ENCODE results near the gene ESRRA. TPM values are rescaled to one million over a fixed set of nuclear protein-coding genes. Genes with fewer than 3 reads are reported as not detected.
A peak's percentile ranks its signal among the peaks of the same experiment; 100 is the strongest.

Gene ESRRA
- total and polyA plus RNA-seq, 2 of the 13 experiments (the other 11 are each of a cell fraction or from before 2014, with no cell fraction given): 18.1 to 36.3 TPM

DNA sequence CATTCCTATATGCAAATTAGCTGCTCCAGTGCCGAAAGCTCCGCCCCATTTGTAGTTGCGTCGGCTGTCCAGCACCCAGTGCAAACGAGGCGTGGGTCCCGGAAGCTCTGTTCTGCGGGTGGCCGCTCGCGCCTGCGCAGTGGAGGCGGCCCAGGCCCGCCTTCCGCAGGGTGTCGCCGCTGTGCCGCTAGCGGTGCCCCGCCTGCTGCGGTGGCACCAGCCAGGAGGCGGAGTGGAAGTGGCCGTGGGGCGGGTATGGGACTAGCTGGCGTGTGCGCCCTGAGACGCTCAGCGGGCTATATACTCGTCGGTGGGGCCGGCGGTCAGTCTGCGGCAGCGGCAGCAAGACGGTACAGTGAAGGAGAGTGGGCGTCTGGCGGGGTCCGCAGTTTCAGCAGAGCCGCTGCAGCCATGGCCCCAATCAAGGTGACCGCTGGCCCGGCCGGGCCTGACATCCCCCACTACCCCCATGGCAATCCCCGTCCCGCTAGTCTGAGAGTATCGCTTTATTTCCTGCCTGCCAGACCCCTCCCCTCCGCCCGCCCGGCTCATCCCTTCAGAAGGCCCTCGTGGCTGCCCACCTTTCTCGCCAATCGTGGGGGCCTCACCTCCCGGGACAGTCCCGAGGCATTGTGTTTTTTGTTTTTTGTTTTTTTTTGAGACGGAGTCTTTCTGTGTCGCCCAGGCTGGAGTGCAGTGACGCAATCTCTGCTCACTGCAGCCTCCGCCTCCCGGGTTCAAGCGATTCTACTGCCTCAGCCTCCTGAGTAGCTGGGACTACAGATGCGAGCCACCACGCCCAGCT, 12.8 kb downstream of the ESRRA start, which contains the start of gene PRDX5 (continued):
- TF ChIP-seq TMF1 (CRISPR knock-in tag; IDR thresholded peaks at IDR 0.05; ENCODE audit: low read depth) (no peak), ZNF543 (CRISPR knock-in tag; IDR thresholded peaks at IDR 0.05) (peak; percentile 95; the same call in 1 of the 2 replicates), MZF1 (CRISPR knock-in tag; IDR thresholded peaks at IDR 0.05; ENCODE audit: borderline replicate concordance) (no peak), KLF16 (CRISPR knock-in tag; IDR thresholded peaks at IDR 0.05) (no peak; a peak in 1 of 4 replicates), KLF11 (CRISPR knock-in tag; IDR thresholded peaks at IDR 0.05) (no peak), JUN (CRISPR knock-in tag; IDR thresholded peaks at IDR 0.05) (0 out of 2 replicates have a peak, but pooled peaks have one; percentile 39), ZNF598 (CRISPR knock-in tag; IDR thresholded peaks at IDR 0.05; ENCODE audit: borderline replicate concordance) (peak; percentile 65; the same call in 1 of the 2 replicates), ZNF776 (CRISPR knock-in tag; IDR thresholded peaks at IDR 0.05) (no peak; the same call in 1 of the 2 replicates), ZNF354B (CRISPR knock-in tag; IDR thresholded peaks at IDR 0.05) (no peak), MTF2 (CRISPR knock-in tag; IDR thresholded peaks at IDR 0.05; ENCODE audit: borderline replicate concordance) (peak; percentile 74; the same call in 1 of the 2 replicates), ZFY (CRISPR knock-in tag; IDR thresholded peaks at IDR 0.05) (peak; percentile 75), ZSCAN31 (CRISPR knock-in tag; IDR thresholded peaks at IDR 0.05; ENCODE audit: low read depth) (peak; percentile 75; the same call in 1 of the 2 replicates), ZNF564 (CRISPR knock-in tag; IDR thresholded peaks at IDR 0.05) (peak; percentile 44; the same call in 1 of the 2 replicates), ZNF274 (CRISPR knock-in tag; IDR thresholded peaks at IDR 0.05) (no peak), ZNF879 (CRISPR knock-in tag; IDR thresholded peaks at IDR 0.05) (no peak), FOXK1 (CRISPR knock-in tag; IDR thresholded peaks at IDR 0.05; ENCODE audit: borderline replicate concordance, low read depth) (no peak), TBX3 (IDR thresholded peaks at IDR 0.05; ENCODE audit: borderline replicate concordance) (0 out of 2 replicates have a peak, but pooled peaks have one; percentile 55), ZNF136 (CRISPR knock-in tag; IDR thresholded peaks at IDR 0.05; ENCODE audit: low read depth) (0 out of 2 replicates have a peak, but pooled peaks have one; percentile 34)
- TF ChIP-seq, protein P1, sequence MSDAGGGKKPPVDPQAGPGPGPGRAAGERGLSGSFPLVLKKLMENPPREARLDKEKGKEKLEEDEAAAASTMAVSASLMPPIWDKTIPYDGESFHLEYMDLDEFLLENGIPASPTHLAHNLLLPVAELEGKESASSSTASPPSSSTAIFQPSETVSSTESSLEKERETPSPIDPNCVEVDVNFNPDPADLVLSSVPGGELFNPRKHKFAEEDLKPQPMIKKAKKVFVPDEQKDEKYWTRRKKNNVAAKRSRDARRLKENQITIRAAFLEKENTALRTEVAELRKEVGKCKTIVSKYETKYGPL (CRISPR knock-in tag; IDR thresholded peaks at IDR 0.05): no peak
- TF ChIP-seq, protein P2, sequence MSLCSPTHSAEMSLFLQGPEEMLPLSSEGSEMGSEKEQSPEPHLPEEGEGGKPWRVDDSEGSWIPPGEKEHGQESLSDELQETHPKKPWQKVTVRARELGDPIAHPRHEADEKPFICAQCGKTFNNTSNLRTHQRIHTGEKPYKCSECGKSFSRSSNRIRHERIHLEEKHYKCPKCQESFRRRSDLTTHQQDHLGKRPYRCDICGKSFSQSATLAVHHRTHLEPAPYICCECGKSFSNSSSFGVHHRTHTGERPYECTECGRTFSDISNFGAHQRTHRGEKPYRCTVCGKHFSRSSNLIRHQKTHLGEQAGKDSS (CRISPR knock-in tag; IDR thresholded peaks at IDR 0.05; ENCODE audit: borderline replicate concordance, low read depth): peak; percentile 82; the same call in 1 of the 2 replicates
- TF ChIP-seq, protein P3, sequence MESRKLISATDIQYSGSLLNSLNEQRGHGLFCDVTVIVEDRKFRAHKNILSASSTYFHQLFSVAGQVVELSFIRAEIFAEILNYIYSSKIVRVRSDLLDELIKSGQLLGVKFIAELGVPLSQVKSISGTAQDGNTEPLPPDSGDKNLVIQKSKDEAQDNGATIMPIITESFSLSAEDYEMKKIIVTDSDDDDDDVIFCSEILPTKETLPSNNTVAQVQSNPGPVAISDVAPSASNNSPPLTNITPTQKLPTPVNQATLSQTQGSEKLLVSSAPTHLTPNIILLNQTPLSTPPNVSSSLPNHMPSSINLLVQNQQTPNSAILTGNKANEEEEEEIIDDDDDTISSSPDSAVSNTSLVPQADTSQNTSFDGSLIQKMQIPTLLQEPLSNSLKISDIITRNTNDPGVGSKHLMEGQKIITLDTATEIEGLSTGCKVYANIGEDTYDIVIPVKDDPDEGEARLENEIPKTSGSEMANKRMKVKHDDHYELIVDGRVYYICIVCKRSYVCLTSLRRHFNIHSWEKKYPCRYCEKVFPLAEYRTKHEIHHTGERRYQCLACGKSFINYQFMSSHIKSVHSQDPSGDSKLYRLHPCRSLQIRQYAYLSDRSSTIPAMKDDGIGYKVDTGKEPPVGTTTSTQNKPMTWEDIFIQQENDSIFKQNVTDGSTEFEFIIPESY (CRISPR knock-in tag; IDR thresholded peaks at IDR 0.05): 0 out of 2 replicates have a peak, but pooled peaks have one; percentile 3
- TF ChIP-seq, protein P4, sequence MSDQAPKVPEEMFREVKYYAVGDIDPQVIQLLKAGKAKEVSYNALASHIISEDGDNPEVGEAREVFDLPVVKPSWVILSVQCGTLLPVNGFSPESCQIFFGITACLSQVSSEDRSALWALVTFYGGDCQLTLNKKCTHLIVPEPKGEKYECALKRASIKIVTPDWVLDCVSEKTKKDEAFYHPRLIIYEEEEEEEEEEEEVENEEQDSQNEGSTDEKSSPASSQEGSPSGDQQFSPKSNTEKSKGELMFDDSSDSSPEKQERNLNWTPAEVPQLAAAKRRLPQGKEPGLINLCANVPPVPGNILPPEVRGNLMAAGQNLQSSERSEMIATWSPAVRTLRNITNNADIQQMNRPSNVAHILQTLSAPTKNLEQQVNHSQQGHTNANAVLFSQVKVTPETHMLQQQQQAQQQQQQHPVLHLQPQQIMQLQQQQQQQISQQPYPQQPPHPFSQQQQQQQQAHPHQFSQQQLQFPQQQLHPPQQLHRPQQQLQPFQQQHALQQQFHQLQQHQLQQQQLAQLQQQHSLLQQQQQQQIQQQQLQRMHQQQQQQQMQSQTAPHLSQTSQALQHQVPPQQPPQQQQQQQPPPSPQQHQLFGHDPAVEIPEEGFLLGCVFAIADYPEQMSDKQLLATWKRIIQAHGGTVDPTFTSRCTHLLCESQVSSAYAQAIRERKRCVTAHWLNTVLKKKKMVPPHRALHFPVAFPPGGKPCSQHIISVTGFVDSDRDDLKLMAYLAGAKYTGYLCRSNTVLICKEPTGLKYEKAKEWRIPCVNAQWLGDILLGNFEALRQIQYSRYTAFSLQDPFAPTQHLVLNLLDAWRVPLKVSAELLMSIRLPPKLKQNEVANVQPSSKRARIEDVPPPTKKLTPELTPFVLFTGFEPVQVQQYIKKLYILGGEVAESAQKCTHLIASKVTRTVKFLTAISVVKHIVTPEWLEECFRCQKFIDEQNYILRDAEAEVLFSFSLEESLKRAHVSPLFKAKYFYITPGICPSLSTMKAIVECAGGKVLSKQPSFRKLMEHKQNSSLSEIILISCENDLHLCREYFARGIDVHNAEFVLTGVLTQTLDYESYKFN (CRISPR knock-in tag; conservative IDR thresholded peaks at IDR 0.05): peak; percentile 30; the same call in 1 of the 2 replicates
